H9 (cell line): Measurements from ENCODE around the gene GPR160. TPM values are rescaled to one million over a fixed set of nuclear protein-coding genes. Genes with fewer than 3 reads are reported as not detected.

Source experiments
- DNase-seq: peaks from one replicate; pipeline ENCODE4 v3.0.0-alpha.2; 2017
- H2AFZ ChIP-seq: one replicate; pipeline ENCODE4 v1.6.1; 2013; ENCODE audit warnings: mild to moderate bottlenecking, low read length, control low read depth, moderate library complexity
- H2AK5ac ChIP-seq: 2 replicates; pipeline ENCODE4 v1.6.1; 2013; ENCODE audit warnings: low read length, control low read depth, mixed read lengths; ENCODE audit not compliant: insufficient read length
- H2BK120ac ChIP-seq: one replicate; pipeline ENCODE4 v1.6.1; 2013; ENCODE audit warnings: low read depth, mild to moderate bottlenecking, low read length, control low read depth, inconsistent platforms; ENCODE audit not compliant: poor library complexity, severe bottlenecking
- H2BK12ac ChIP-seq: 2 replicates; pipeline ENCODE4 v1.6.1; 2013; ENCODE audit warnings: low read length, control low read depth, mixed read lengths, low read depth; ENCODE audit not compliant: insufficient read length
- H2BK15ac ChIP-seq: 2 replicates; pipeline ENCODE4 v1.6.1; 2013; ENCODE audit warnings: low read depth, low read length, control low read depth
- H2BK20ac ChIP-seq: one replicate; pipeline ENCODE4 v1.6.1; 2013; ENCODE audit warnings: low read depth, mild to moderate bottlenecking, low read length, control low read depth, inconsistent platforms; ENCODE audit not compliant: poor library complexity, severe bottlenecking
- H2BK5ac ChIP-seq: 2 replicates; pipeline ENCODE4 v1.6.1; 2013; ENCODE audit warnings: low read length, control low read depth, mixed read lengths; ENCODE audit not compliant: insufficient read length
- H3K14ac ChIP-seq: 2 replicates; pipeline ENCODE4 v1.6.1; 2013; ENCODE audit warnings: low read length, control low read depth; ENCODE audit not compliant: insufficient read depth
- H3K18ac ChIP-seq: 2 replicates; pipeline ENCODE4 v1.6.1; 2013; ENCODE audit warnings: low read depth, mild to moderate bottlenecking, mixed read lengths, low read length, control low read depth; ENCODE audit not compliant: insufficient read length
- H3K23ac ChIP-seq: 2 replicates; pipeline ENCODE4 v1.6.1; 2013; ENCODE audit warnings: low read length, control low read depth, mixed read lengths, low read depth; ENCODE audit not compliant: insufficient read length
- H3K23me2 ChIP-seq: 2 replicates; pipeline ENCODE4 v1.6.1; 2013; ENCODE audit warnings: low read depth, mild to moderate bottlenecking, mixed read lengths, low read length, control low read depth; ENCODE audit not compliant: insufficient read length, poor library complexity, severe bottlenecking
- H3K27ac ChIP-seq: 2 replicates; pipeline ENCODE4 v1.5.1; 2013; ENCODE audit warnings: low read length, control low read depth, mixed read lengths, low read depth; ENCODE audit not compliant: insufficient read length
- H3K27me3 ChIP-seq: 2 replicates; pipeline ENCODE4 v1.6.1; 2013; ENCODE audit warnings: low read length, control low read depth, inconsistent platforms; ENCODE audit not compliant: insufficient read depth
- H3K4ac ChIP-seq: 2 replicates; pipeline ENCODE4 v1.6.1; 2013; ENCODE audit warnings: low read depth, mild to moderate bottlenecking, control low read depth, inconsistent platforms, low read length, moderate library complexity
- H3K4me1 ChIP-seq: 2 replicates; pipeline ENCODE4 v1.6.1; 2013; ENCODE audit warnings: low read length, control low read depth, inconsistent platforms; ENCODE audit not compliant: insufficient read depth
- H3K4me2 ChIP-seq: 2 replicates; pipeline ENCODE4 v1.6.1; 2013; ENCODE audit warnings: low read length, control low read depth, mixed read lengths; ENCODE audit not compliant: insufficient read length, insufficient read depth
- H3K56ac ChIP-seq: 2 replicates; pipeline ENCODE4 v1.6.1; 2013; ENCODE audit warnings: low read depth, mild to moderate bottlenecking, mixed read lengths, low read length, control low read depth; ENCODE audit not compliant: insufficient read length
- H3K79me1 ChIP-seq: 2 replicates; pipeline ENCODE4 v1.6.1; 2013; ENCODE audit warnings: low read depth, mild to moderate bottlenecking, moderate library complexity, low read length, control low read depth, inconsistent platforms; ENCODE audit not compliant: insufficient read depth, poor library complexity, severe bottlenecking
- H3K79me2 ChIP-seq: 2 replicates; pipeline ENCODE4 v1.6.1; 2013; ENCODE audit warnings: low read length, control low read depth, inconsistent platforms; ENCODE audit not compliant: insufficient read depth
- H3K9ac ChIP-seq: 2 replicates; pipeline ENCODE4 v1.6.1; 2013; ENCODE audit warnings: low read length, control low read depth, mixed read lengths; ENCODE audit not compliant: insufficient read length; ENCODE audit errors: extremely low read depth
- H3K9me3 ChIP-seq: one replicate; pipeline ENCODE4 v1.6.1; 2013; ENCODE audit warnings: low read depth, low read length, inconsistent platforms; ENCODE audit not compliant: control insufficient read depth
- H3T11ph ChIP-seq: one replicate; pipeline ENCODE4 v1.6.1; 2013; ENCODE audit warnings: mild to moderate bottlenecking, low read length, control low read depth, inconsistent platforms
- H4K20me1 ChIP-seq: one replicate; pipeline ENCODE4 v1.6.1; 2013; ENCODE audit not compliant: control insufficient read depth, insufficient read length, insufficient read depth
- H4K5ac ChIP-seq: 2 replicates; pipeline ENCODE4 v1.6.1; 2013; ENCODE audit warnings: low read depth, mild to moderate bottlenecking, mixed read lengths, low read length, control low read depth; ENCODE audit not compliant: insufficient read length
- H4K8ac ChIP-seq: replicated peaks from 2 replicates; pipeline ENCODE4 v1.6.1; 2013; ENCODE audit warnings: low read length, control low read depth, mixed read lengths, low read depth; ENCODE audit not compliant: insufficient read length
- H4K91ac ChIP-seq: 2 replicates; pipeline ENCODE4 v1.6.1; 2013; ENCODE audit warnings: low read depth, mild to moderate bottlenecking, moderate library complexity, mixed read lengths, low read length, control low read depth; ENCODE audit not compliant: insufficient read length
- H3K27ac Mint-ChIP-seq, 3 experiments: 2 replicates in 2 of 3; 3 replicates in 1 of 3; pipeline ENCODE4 v1.8.0; 2020 to 2021; ENCODE audit warnings: mixed read lengths in 3 of 3, mild to moderate bottlenecking in 1 of 3, moderate library complexity in 1 of 3
- H3K27me3 Mint-ChIP-seq: 2 replicates; pipeline ENCODE4 v1.8.0; 2021; ENCODE audit warnings: low read depth, mild to moderate bottlenecking, moderate library complexity, mixed read lengths
- H3K36me3 Mint-ChIP-seq, 3 experiments: 2 replicates in 2 of 3; 3 replicates in 1 of 3; pipeline ENCODE4 v1.8.0; 2020 to 2021; ENCODE audit warnings: low read depth in 3 of 3, mixed read lengths in 3 of 3; ENCODE audit not compliant: insufficient read depth in 1 of 3
- H3K4me1 Mint-ChIP-seq, 2 experiments: 2 replicates each; pipeline ENCODE4 v1.8.0; 2020; ENCODE audit warnings: mixed read lengths in 2 of 2
- H3K4me3 Mint-ChIP-seq, 2 experiments: 2 replicates in 1 of 2; 3 replicates in 1 of 2; pipeline ENCODE4 v1.8.0; 2020 to 2021; ENCODE audit warnings: mild to moderate bottlenecking in 2 of 2, mixed read lengths in 2 of 2, moderate library complexity in 1 of 2
- H3K9me3 Mint-ChIP-seq, 2 experiments: 2 replicates in 1 of 2; 3 replicates in 1 of 2; pipeline ENCODE4 v1.8.0; 2020; ENCODE audit warnings: mild to moderate bottlenecking in 2 of 2, mixed read lengths in 2 of 2, moderate library complexity in 1 of 2
- CTCF ChIP-seq: fragments of 200-600 bp; sonication (generic); conservative IDR thresholded peaks from 3 replicates; pipeline ENCODE4 v1.8.0; 2021; ENCODE audit warnings: antibody characterized with exemption, mild to moderate bottlenecking
- WGBS: extraction: QIAGEN DNeasy Blood & Tissue Kit; methylation state at CpG from one replicate; pipeline ENCODE4 v1.1.7; 2013; ENCODE audit warnings: missing lambda C conversion rate, low lambda C conversion rate, mixed read lengths; ENCODE audit not compliant: insufficient read length; ENCODE audit errors: extremely low coverage; 5-methylcytosine and 5-hydroxymethylcytosine counted together
- total RNA-seq: library from RNA; stranded (reverse); gene quantifications from 2 replicates; pipeline ENCODE4 v1.2.1, GENCODE V29; 2021

The GPR160 gene
- total RNA-seq, 1 experiment from 2014 or later, result 14.1 TPM

DNA sequence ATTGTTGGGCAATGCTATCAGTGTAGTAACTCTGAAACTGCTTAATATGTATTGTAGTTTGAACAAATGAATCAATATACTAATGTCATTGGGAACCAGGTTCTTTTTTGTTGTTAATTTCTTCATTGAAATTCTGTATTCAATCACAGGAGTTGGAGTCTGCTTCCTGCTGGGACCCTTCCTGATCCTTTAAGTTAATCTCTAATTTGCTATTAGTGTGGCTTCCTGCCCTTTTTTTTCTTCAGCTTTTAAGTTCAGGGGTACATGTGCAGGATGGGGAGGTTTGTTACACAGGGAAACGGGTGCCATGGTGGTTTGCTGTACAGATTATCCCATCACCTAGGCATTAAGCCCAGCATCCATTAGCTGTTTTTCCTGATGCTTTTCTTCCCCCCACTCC is 21.7 kb downstream of the GPR160 start:
- H3K18ac ChIP-seq, result no peak overlapping the region
- Mint-ChIP-seq H3K27ac (peak overlapping the region in 2 of 3 experiments; percentile 32 to 69; a peak in 4 of 7 replicates), H3K4me1 (peaks cover 35 to 47% of the 10 kb centered on the region in 2 experiments), H3K4me3 (peak overlapping the region; percentile 23 to 43; a peak in 4 of 5 replicates), H3K36me3 (peaks cover 3 to 9% (median 8%) of the 10 kb centered on the region in 3 experiments; a peak in 4 of 7 replicates), H3K27me3 (no peaks in the 10 kb centered on the region), H3K9me3 (no peaks in the 10 kb centered on the region)
- H3K4me1 ChIP-seq, result peaks cover 13% of the 10 kb centered on the region; the same call in 1 of the 2 replicates
- no peaks in the 10 kb centered on the region for H4K20me1 ChIP-seq
- H3T11ph ChIP-seq, result no peak overlapping the region
- no peaks in the 10 kb centered on the region for H3K79me1 ChIP-seq
- no peaks in the 10 kb centered on the region for H3K23me2 ChIP-seq
- H2BK15ac ChIP-seq, result no peak overlapping the region
- no peak overlapping the region for H2BK120ac ChIP-seq
- H2AFZ ChIP-seq, result no peak overlapping the region
- H3K27ac ChIP-seq, result no peak overlapping the region
- no peak overlapping the region for H2BK5ac ChIP-seq
- H2AK5ac ChIP-seq, result no peak overlapping the region
- no peak overlapping the region for H3K23ac ChIP-seq
- no peak overlapping the region for H4K91ac ChIP-seq
- TF ChIP-seq CTCF, result no peak
- WGBS, result no CpG with 5 or more reads among the region's 1 CpG
- peak overlapping the region; percentile 51 for H3K4me2 ChIP-seq
- no peak overlapping the region for H3K9ac ChIP-seq
- H2BK12ac ChIP-seq, result no peak overlapping the region
- H2BK20ac ChIP-seq, result no peak overlapping the region
- H3K4ac ChIP-seq, result no peak overlapping the region
- no peaks in the 10 kb centered on the region for H3K79me2 ChIP-seq
- H3K27me3 ChIP-seq, result no peaks in the 10 kb centered on the region
- H3K14ac ChIP-seq, result no peak overlapping the region
- H4K5ac ChIP-seq, result no peak overlapping the region
- no peak overlapping the region for H4K8ac ChIP-seq
- no peaks in the 10 kb centered on the region for H3K9me3 ChIP-seq
- DNase-seq, result no peak
- no peak overlapping the region for H3K56ac ChIP-seq
